Measurements from ENCODE around the gene FHOD3. TPM values are rescaled to one million over a fixed set of nuclear protein-coding genes. Genes with fewer than 3 reads are reported as not detected.
A peak's percentile ranks its signal among the peaks of the same experiment; 100 is the strongest.

Gene FHOD3
- total RNA-seq, 1 donor, result not detected

GRCh38 chr18:36643061-36643460 is 345.5 kb downstream of the FHOD3 start:
- DNase-seq (ENCODE audit: low read depth in 2 of 3, low spot score in 2 of 3), result no peak

- DNase-seq (ENCODE audit: low read depth in 2 of 3, low spot score in 2 of 3), result no peak
Observed at GRCh38 chr18:36648803-36649202, 351.3 kb downstream of the FHOD3 start.

DNA sequence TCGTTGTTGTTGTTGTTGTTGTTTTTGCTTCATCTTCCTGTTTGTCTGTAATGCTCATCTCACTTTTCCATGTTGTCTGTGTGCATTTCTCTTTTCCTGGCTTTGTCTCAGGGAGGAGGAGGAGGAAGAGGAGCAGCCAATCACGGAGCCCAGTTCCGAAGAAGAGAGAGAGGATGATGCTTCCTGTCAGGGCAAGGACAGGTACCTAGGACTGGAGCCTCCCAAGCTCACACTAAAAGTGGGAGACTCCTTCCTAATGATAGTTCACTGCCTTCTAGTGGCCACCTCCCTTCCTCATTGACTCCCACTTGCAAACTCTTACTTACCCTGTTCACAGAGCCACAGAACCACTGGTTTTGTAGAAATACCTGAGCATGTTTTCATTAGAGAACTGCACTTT is 351.7 kb downstream of the FHOD3 start:
- DNase-seq (ENCODE audit: low read depth in 2 of 3, low spot score in 2 of 3), result no peak

DNA sequence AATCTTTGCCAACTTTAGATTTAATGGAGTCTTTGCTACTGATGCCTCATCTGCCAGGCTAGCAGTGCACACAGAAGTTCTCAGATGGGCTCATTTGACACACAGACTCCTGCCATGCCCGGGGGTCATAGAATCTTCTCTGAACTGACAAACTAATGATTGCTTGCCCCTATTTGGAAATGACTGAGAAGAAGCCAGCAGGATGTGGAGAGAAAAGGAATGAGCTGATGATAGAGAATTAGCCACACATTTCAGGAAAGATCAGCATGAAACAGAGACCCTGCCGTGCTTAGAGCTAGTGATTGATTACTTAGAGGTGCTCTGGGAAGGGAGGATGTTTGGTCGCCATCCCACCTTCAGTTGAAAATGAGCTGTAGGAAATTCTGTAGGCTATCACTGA is 352.8 kb downstream of the FHOD3 start:
- DNase-seq (ENCODE audit: low read depth in 2 of 3, low spot score in 2 of 3), result no peak

- DNase-seq (ENCODE audit: low read depth in 2 of 3, low spot score in 2 of 3), result no peak
Observed at GRCh38 chr18:36650906-36651305, 353.4 kb downstream of the FHOD3 start.

- no peak for DNase-seq (ENCODE audit: low read depth in 2 of 3, low spot score in 2 of 3)
Observed at GRCh38 chr18:36652503-36652902, 355.0 kb downstream of the FHOD3 start.

DNA sequence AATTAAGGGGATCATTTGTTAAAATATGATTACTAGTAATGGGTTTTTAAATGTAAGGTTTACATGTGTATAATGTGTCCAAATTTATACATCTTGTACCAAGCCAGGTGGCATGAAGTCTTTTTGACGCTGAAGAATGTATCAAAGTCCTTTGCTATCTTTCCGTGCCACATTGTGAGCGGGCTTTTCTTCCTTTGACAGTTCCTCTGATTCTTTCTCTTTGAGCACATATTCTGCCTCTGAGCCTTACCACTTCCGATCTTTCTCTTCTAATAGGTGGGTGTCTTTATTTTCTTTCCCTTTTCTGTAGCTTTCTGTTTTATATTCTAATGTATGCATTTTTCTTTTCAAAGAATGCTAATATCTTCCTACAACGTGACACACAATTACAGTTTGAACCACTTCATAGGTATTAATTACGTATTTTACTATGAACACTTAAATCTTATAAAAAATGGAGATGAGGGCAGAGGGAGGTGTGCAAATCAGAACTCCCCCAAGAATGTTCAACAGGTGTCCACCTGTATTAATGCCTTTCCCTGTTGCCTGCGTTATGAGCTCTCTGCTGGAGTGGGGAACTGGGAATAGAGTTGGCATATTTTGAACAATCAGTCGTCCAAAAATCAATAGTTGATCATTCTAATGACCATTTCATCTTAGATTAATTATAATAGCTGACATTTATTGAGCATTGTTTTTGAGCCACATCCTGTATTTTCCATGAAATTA is 355.8 kb downstream of the FHOD3 start:
- no peak for DNase-seq (ENCODE audit: low read depth in 2 of 3, low spot score in 2 of 3)

- DNase-seq (ENCODE audit: low read depth in 2 of 3, low spot score in 2 of 3), result no peak
Observed at GRCh38 chr18:36653870-36654269, 356.4 kb downstream of the FHOD3 start.

DNA sequence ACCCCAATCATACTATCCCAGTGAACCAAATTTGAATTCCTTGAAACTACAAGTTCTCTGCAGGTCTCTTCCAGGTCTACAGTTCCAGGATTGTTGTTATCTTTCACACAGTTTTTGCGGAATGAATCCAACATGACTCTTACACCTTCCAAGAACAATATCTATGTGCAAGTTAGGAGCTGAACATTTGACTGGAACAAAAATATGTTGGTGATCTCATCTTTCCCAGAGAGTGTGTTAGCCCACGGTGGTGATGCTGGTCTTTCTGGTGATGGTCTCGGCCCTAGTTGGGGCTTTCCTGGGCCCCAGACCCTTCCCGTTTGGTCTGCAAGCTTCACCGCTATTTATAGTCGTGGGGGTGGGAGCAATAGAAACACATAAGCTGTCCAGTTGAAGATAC is 357.6 kb downstream of the FHOD3 start:
- no peak for DNase-seq (ENCODE audit: low read depth in 2 of 3, low spot score in 2 of 3)

- DNase-seq (ENCODE audit: low read depth in 2 of 3, low spot score in 2 of 3), result no peak
Observed at GRCh38 chr18:36655930-36656329, 358.4 kb downstream of the FHOD3 start.

GRCh38 chr18:36658611-36659010 is 361.1 kb downstream of the FHOD3 start:
- no peak for DNase-seq (ENCODE audit: low read depth in 2 of 3, low spot score in 2 of 3)

- DNase-seq (ENCODE audit: low read depth in 2 of 3, low spot score in 2 of 3), result no peak
Observed at GRCh38 chr18:36660311-36660710, 362.8 kb downstream of the FHOD3 start.

DNA sequence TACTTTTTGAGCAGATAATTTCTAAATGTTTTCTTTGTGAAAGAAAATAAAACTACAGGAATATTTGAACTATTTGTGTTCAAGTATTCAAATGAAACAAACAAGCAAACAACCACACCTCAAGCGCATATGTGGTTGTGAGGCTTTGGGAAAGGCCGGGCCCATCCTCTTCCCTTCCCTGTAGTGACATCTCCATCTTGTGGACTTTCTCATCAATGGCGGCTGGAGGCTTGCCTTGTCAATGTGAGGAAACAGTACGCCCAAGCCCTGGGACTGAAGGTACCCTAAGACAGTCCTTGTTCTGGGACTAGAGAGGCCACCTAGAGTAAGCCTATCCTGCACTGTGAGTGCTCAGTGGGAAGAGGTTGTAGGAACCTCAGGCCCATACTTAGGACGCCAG is 364.5 kb downstream of the FHOD3 start:
- no peak for DNase-seq (ENCODE audit: low read depth in 2 of 3, low spot score in 2 of 3)

DNA sequence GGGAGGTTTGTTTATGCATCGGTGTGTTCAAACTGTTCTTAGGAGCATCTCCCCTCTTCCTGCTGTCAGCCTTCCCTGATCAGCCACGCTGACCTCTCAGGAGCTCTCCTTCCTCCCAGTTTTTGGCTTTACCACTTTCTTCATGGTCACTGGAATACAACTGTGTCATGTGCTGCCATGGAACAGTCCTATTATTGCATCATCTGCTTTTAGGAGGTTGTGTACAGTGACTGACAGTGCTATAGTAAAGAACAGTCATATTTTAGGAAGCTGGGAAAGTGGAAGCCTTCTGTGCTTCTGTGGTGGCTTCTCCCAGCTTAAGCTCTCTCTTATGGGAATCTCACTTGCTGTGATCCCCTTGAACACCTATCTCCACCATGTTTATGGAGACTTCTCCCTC is 365.8 kb downstream of the FHOD3 start:
- no peak for DNase-seq (ENCODE audit: low read depth in 2 of 3, low spot score in 2 of 3)

DNA sequence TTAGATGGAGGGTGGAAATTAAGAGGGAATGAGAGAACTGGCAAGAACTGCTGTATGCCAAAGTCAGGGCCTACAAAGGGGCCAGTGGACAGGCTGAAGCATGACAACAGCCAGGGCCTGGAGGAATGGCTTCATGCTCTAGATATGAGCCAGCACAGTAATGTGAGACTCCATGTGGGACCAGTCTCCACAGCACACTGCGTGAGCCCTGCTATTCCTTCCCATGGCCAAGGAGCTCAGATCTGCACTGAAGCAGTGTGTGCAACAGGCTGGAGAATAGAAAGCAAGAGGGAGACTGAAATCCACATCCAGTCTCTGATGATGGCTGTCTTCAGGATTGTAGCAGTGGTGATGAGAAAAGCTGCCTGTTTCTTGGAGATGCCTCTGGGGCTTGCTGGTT is 368.4 kb downstream of the FHOD3 start:
- DNase-seq (ENCODE audit: low read depth in 2 of 3, low spot score in 2 of 3), result no peak

DNA sequence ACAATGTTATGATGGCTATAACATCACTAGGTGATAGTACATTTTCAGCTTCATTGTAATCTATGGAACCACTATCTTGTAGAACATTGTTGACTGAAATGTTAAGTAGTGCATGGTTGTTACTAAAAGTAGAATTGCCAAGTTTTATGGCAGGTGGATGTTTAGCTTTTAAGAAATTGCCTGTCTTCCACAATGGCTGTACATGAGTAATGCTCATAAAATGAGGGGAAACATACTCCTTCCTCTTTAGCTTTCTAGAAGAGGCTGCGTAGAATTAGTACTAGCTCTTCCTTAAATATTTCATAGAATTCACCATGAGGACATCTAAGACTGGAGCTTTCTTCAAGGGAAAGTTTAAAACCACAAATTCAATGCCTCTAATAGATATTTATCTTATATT is 370.3 kb downstream of the FHOD3 start:
- DNase-seq (ENCODE audit: low read depth in 2 of 3, low spot score in 2 of 3), result no peak

DNA sequence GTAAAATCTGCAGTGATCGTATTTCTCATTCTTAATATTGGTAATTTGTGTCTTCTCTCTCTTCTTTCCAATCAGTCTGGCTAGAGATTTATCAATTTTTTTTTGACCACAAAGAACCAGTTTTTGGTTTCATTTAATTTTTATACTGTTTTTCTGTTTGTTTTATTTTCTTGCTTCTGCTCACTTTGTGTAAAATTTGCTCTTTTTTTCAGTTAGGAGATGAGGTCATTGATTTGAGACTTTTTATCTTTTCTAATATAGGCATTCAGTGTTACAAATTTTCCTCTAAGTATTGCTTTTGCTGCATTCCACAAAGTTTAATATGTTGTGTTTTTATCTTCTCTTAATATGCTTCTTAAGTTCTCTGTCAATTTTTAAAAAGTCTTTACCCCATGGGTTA is 370.8 kb downstream of the FHOD3 start:
- DNase-seq (ENCODE audit: low read depth in 2 of 3, low spot score in 2 of 3), result no peak

DNA sequence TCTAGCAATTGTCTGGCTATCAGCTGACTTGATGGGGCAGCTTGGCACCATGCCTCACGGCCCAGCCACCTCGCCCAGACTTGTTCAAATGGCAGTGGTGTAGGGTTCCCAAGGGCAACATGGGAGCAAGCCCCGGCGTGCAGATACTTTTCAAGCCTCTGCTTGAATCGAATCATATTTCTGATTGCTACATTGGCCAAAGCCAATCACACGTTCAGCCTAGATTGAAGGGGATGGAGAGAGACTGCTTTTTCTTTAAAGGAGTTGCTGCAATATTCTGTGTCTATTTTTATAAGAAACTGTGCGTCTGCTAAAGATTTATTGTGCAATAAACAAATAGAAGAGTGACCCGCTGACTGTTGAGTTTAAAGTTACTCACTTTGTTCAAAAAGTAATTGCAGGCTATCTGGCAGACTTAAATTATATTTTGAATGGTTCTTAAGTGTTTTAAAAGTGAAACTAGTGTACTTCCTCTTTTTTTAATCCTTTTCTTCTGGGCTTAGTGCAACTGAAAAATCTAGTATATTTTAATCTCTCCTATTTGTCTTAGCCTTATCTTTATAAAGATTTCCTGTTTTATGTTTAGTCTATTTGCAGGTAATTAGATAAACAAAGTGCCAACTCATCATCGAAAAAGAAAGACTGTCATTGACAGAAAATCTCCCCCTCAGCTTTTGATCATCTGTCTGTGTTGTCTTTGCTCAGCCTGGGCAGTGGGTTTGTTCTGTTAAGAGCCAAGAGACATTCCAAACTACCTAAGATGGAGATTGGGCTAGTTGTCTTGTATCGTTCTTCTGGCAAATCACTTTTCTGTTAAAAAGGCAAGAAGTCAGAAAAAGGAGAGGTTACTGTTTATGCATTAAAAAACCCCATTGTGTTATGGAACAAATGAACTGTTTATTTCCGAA is 375.2 kb downstream of the FHOD3 start:
- peak in 2 of 3 donors; percentile 4 to 49 for DNase-seq (ENCODE audit: low read depth in 2 of 3, low spot score in 2 of 3)

- no peak for DNase-seq (ENCODE audit: low read depth in 2 of 3, low spot score in 2 of 3)
Observed at GRCh38 chr18:36673452-36673851, 375.9 kb downstream of the FHOD3 start.

DNA sequence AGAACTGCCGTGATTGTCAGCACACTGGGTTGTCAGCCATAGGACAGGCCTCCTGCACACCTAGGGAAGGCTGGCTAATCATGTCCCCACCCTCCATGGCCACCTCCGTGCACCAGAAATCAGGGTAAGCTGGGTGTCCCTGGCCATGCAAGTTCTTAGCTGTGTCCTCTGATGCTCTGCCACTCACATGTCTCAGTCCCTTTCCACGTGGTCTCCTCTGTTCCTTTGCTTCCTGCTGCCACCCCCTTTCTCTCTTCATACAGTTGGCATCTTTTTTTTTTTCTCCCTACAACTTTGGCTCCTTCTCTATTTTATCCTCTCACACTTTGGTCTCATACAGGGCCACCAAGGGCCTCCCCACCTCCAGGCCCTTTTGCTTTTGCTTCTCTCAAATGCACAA is 377.6 kb downstream of the FHOD3 start:
- no peak for DNase-seq (ENCODE audit: low read depth in 2 of 3, low spot score in 2 of 3)

DNA sequence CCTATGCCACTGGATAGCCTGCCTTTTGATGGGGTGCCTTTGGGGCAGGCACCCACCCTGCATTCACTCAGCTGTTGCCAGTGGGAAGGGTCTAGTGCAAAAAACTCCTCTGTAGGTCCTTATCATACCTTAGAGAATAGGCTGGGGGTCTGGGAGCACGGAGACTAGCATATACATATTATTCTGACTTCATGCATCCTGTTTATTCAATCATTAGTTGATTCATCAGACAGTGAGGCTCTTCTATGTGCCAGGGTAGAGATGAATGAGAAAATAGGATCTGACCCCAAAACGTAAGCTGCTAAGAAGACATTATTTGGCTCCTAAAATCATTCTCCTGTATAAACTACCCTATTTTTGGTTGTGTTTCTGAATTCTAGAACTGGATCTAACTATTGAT is 378.0 kb downstream of the FHOD3 start:
- no peak for DNase-seq (ENCODE audit: low read depth in 2 of 3, low spot score in 2 of 3)

DNA sequence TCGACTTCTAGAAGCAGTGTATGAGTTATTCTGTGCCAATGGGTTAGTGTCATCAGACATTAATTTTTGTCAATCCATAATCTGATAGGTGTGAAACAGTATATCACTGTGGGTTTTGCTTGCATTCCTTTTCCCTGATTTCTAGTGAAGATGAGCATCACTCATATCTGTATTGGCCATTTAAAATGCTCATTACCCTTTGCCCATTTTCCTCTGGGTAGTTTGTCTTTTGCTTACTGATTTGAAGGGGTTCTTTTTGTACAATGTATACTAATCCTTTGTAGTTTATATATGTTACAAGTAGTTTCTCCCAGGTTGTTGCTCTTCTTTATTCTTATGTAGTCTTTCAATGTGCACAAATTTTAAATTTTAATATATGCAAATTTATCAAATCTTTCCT is 379.1 kb downstream of the FHOD3 start:
- no peak for DNase-seq (ENCODE audit: low read depth in 2 of 3, low spot score in 2 of 3)

Measured in hematopoietic multipotent progenitor cell (in vitro differentiated cells).